ENCODE measurements around the gene ANKRD23.

Gene ANKRD23

DNA sequence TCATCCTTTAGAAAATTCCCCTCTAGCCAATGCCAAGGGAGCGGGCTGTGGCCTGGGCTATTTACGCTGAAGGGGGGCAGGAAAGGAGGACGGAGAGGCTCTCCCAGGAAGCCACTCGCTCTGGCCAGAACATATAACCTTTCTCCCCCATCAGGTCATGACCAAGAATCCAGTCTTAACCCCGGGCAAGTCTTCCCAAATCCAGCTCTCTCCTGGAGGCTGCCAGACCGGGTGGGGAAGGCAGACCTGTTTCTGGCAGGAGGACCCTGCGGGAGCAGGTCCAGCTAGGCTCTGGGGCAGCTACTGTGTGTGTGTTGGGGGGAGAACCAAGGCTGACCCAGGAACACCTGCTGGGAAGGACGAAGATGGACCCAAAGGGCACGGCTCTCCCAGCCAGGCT lies 39.5 kb upstream of the ANKRD23 start:
- TF ChIP-seq EGR1 (IDR thresholded peaks at IDR 0.05) (no peak), FOXM1 (IDR thresholded peaks at IDR 0.05; ENCODE audit: borderline replicate concordance, low read depth) (no peak), CEBPB (IDR thresholded peaks at IDR 0.05) (no peak), RAD21 (IDR thresholded peaks at IDR 0.05; ENCODE audit: low read depth) (no peak), TAF1 (IDR thresholded peaks at IDR 0.05; ENCODE audit: low read depth) (no peak), YY1 (IDR thresholded peaks at IDR 0.05; ENCODE audit: low read depth) (no peak), NFIC (IDR thresholded peaks at IDR 0.05) (no peak), TCF12 (IDR thresholded peaks at IDR 0.05; ENCODE audit: low read depth) (no peak), TEAD4 (IDR thresholded peaks at IDR 0.05) (no peak), CREB1 (IDR thresholded peaks at IDR 0.05; ENCODE audit: low read depth) (no peak), EP300 (IDR thresholded peaks at IDR 0.05; ENCODE audit: borderline replicate concordance) (no peak), ZBTB7A (IDR thresholded peaks at IDR 0.05; ENCODE audit: low read depth) (no peak), USF1 (IDR thresholded peaks at IDR 0.05) (no peak)
- TF ChIP-seq, protein P1, sequence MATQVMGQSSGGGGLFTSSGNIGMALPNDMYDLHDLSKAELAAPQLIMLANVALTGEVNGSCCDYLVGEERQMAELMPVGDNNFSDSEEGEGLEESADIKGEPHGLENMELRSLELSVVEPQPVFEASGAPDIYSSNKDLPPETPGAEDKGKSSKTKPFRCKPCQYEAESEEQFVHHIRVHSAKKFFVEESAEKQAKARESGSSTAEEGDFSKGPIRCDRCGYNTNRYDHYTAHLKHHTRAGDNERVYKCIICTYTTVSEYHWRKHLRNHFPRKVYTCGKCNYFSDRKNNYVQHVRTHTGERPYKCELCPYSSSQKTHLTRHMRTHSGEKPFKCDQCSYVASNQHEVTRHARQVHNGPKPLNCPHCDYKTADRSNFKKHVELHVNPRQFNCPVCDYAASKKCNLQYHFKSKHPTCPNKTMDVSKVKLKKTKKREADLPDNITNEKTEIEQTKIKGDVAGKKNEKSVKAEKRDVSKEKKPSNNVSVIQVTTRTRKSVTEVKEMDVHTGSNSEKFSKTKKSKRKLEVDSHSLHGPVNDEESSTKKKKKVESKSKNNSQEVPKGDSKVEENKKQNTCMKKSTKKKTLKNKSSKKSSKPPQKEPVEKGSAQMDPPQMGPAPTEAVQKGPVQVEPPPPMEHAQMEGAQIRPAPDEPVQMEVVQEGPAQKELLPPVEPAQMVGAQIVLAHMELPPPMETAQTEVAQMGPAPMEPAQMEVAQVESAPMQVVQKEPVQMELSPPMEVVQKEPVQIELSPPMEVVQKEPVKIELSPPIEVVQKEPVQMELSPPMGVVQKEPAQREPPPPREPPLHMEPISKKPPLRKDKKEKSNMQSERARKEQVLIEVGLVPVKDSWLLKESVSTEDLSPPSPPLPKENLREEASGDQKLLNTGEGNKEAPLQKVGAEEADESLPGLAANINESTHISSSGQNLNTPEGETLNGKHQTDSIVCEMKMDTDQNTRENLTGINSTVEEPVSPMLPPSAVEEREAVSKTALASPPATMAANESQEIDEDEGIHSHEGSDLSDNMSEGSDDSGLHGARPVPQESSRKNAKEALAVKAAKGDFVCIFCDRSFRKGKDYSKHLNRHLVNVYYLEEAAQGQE (IDR thresholded peaks at IDR 0.05; ENCODE audit: low read depth): no peak
- TF ChIP-seq, protein P2, sequence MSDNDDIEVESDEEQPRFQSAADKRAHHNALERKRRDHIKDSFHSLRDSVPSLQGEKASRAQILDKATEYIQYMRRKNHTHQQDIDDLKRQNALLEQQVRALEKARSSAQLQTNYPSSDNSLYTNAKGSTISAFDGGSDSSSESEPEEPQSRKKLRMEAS (IDR thresholded peaks at IDR 0.05): no peak

GRCh38 chr2:96882906-96883305 lies 39.1 kb upstream of the ANKRD23 start:
- TF ChIP-seq, protein P2 (IDR thresholded peaks at IDR 0.05): no peak
- TF ChIP-seq FOXM1 (IDR thresholded peaks at IDR 0.05; ENCODE audit: borderline replicate concordance, low read depth): no peak

- TF ChIP-seq TAF1 (IDR thresholded peaks at IDR 0.05; ENCODE audit: low read depth): no peak
- no peak for TF ChIP-seq USF1 (IDR thresholded peaks at IDR 0.05)
- no peak for TF ChIP-seq CEBPB (IDR thresholded peaks at IDR 0.05)
- no peak for TF ChIP-seq FOXM1 (IDR thresholded peaks at IDR 0.05; ENCODE audit: borderline replicate concordance, low read depth)
- TF ChIP-seq, protein P1 (IDR thresholded peaks at IDR 0.05; ENCODE audit: low read depth): no peak
Observed at GRCh38 chr2:96882230-96882629, 38.4 kb upstream of the ANKRD23 start.

GRCh38 chr2:96881349-96882195 lies 37.8 kb upstream of the ANKRD23 start:
- TF ChIP-seq, protein P2 (IDR thresholded peaks at IDR 0.05): no peak
- TF ChIP-seq ZBTB7A (IDR thresholded peaks at IDR 0.05; ENCODE audit: low read depth): no peak
- TF ChIP-seq TAF1 (IDR thresholded peaks at IDR 0.05; ENCODE audit: low read depth): no peak
- no peak for TF ChIP-seq EGR1 (IDR thresholded peaks at IDR 0.05)
- no peak for TF ChIP-seq CEBPB (IDR thresholded peaks at IDR 0.05)
- TF ChIP-seq EP300 (IDR thresholded peaks at IDR 0.05; ENCODE audit: borderline replicate concordance): no peak
- TF ChIP-seq, protein P1 (IDR thresholded peaks at IDR 0.05; ENCODE audit: low read depth): no peak
- no peak for TF ChIP-seq TEAD4 (IDR thresholded peaks at IDR 0.05)
- TF ChIP-seq NFIC (IDR thresholded peaks at IDR 0.05): no peak
- TF ChIP-seq YY1 (IDR thresholded peaks at IDR 0.05; ENCODE audit: low read depth): no peak
- TF ChIP-seq RAD21 (IDR thresholded peaks at IDR 0.05; ENCODE audit: low read depth): no peak
- TF ChIP-seq TCF12 (IDR thresholded peaks at IDR 0.05; ENCODE audit: low read depth): no peak
- no peak for TF ChIP-seq CREB1 (IDR thresholded peaks at IDR 0.05; ENCODE audit: low read depth)
- TF ChIP-seq USF1 (IDR thresholded peaks at IDR 0.05): no peak
- TF ChIP-seq FOXM1 (IDR thresholded peaks at IDR 0.05; ENCODE audit: borderline replicate concordance, low read depth): no peak
